GM12872 (cell line): ENCODE data around the gene CD48.

Experiments used
- TF ChIP-seq, protein P1 (sequence below): IDR thresholded peaks from 3 replicates; pipeline ENCODE4 v1.5.1; 2011; ENCODE audit warnings: low read depth, mild to moderate bottlenecking, low read length, moderate library complexity; ENCODE audit not compliant: insufficient read depth

Gene CD48, protein sequence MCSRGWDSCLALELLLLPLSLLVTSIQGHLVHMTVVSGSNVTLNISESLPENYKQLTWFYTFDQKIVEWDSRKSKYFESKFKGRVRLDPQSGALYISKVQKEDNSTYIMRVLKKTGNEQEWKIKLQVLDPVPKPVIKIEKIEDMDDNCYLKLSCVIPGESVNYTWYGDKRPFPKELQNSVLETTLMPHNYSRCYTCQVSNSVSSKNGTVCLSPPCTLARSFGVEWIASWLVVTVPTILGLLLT

DNA sequence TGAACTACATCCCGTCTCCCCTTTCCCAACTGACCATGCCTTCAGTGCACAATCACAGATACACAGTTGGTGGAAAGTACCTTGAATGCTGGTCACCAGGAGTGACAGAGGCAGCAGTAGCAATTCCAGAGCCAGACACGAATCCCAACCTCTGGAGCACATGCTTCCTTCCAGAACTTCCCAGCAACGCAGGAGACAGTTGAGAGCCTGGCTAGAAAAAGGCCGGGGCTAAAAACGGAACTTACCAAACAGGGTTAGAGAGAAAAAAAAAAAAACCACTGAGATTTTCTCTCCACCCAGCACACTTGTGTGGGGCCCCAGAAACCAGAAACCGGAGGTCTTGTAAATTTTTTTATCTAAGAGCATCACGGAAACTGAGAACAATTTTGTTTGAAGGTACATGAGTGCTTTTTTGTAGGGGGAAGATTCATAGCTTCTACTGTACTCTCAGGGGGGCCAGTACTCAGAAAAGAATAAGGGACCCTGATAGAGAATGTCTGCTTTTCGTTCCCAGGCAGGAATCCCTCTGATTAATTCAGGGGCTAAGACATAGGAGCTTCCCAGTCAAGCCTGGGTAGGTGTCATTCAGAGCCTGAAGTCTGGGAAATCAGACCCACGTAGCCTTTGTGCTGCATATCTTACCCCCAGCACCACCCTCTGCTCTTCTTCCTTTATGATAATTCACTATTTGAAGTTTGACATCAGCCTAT lies at the start of gene CD48:
CD48 (minus strand) TSS at position 221 of the 710 bp plus-strand sequence; CDS start at position 162, 59 bp downstream.
- TF ChIP-seq, protein P1, sequence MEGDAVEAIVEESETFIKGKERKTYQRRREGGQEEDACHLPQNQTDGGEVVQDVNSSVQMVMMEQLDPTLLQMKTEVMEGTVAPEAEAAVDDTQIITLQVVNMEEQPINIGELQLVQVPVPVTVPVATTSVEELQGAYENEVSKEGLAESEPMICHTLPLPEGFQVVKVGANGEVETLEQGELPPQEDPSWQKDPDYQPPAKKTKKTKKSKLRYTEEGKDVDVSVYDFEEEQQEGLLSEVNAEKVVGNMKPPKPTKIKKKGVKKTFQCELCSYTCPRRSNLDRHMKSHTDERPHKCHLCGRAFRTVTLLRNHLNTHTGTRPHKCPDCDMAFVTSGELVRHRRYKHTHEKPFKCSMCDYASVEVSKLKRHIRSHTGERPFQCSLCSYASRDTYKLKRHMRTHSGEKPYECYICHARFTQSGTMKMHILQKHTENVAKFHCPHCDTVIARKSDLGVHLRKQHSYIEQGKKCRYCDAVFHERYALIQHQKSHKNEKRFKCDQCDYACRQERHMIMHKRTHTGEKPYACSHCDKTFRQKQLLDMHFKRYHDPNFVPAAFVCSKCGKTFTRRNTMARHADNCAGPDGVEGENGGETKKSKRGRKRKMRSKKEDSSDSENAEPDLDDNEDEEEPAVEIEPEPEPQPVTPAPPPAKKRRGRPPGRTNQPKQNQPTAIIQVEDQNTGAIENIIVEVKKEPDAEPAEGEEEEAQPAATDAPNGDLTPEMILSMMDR = no peak

DNA sequence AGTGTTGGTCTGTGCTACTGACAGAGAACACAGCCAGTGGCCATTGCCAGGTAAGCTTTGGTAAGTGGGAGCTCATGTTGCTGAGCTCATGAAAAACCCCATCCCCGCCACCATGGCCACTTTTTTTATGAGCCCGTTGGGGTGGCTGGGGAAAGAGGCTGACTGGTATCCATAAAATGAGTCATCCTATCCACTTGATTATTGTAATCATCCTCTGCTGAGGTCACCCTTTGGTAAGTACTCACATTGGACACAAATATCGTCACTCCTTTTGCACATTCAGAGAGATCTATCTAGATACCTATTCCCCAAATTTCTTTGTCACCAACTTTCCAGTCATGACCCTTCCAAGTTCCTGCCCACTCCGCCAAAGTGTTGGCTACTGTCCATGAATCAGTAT lies 49.4 kb upstream of the CD48 start:
- TF ChIP-seq, protein P1 = no peak

DNA sequence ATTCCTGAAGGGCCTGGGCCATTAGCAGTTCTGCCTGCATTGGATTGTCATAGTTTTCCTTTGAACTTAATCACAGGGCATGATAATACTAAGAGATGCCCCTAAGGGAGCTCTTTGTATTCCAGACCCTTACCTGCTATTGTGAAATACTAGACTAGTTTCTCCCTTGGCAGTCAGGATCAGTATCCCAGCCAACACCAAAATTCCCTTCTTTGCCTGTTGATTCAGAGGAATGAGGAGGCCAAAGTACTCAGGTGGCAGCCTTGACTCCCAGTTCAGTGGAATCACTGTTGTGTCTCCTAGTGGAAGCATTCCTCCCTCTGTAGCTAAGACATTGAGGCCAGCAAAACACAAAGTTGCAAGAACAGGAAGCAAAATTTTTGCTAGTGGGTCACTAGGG lies 48.1 kb upstream of the CD48 start:
- TF ChIP-seq, protein P1 = no peak

DNA sequence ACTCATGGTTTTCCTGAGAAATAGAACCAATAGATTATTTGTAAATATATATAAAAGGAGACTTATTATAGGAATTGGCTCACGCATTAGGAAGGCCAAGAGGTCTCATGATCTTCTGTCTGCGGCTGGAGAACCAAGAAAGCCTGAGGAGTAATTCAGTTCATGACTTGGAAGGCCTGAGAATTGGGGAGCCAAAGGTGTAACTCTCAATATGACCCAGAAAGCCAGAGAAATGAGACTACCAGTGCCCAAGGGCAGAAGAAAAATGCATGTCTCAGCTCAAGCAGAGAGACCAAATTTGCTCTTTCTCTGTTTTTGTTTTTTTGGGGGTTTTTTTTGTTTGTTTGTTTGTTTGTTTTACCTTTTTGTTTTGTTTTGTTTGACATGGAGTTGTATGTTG lies 46.9 kb upstream of the CD48 start:
- TF ChIP-seq, protein P1 = no peak

DNA sequence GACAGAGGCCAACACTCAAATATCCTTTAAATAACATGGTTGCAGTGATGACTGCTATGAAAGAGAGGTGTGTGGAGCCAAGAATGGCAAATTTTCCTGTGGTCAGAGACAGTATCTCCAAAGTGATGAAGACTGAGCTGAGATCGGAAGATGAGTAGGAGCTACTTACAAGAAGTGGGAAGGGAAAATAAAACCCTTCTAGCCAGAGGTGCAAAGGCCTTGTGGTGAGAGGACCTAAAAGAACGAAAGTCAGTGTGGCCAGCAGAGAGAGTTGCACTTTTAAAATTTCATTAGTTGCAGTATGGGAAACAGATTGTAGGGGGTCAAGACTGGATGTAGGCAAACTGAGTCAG lies 45.2 kb upstream of the CD48 start:
- TF ChIP-seq, protein P1 = no peak

DNA sequence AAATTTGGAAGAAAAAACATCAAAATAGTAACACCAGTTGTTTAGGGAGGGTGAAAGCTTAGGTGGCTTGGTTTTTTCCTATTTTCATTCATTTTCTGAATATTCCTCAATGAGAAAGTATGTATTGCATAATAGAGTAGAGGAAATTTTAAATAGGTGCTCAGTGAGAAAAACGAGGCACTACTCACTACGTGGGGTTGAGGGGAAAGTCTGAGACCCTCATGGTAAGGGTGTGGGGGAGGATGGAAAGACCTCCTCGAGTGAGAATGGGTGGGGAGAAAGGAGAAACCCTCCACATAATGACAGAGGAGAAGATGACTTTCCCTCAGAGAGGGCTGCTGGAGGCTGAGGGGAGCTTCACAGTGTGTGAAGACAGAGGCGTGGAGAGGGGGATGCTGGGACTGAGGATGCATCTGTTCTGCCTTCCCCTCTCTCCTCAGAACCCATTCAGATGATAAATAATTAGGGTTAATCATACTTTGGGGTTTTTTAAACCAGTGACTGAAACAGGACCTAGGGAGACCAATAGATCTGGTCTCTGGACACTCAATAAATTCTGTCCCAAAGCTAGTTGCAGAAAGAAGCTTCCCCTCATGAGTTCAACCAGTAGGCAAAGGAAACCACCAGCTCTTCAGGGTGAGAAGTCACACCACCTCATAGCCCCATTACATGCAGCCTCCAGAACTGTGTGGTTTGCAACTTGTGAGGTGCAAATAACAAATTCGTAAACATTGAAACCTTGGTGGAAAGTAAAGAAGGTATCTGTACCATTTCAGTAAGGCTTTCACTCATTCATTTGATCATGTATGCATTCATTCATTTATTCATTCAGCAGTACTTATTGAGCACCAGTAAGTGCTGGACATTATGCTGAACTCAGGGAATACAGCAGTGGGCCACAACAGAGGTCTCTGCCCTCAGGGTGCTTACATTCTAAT lies 44.6 kb upstream of the CD48 start:
- TF ChIP-seq, protein P1 = no peak

DNA sequence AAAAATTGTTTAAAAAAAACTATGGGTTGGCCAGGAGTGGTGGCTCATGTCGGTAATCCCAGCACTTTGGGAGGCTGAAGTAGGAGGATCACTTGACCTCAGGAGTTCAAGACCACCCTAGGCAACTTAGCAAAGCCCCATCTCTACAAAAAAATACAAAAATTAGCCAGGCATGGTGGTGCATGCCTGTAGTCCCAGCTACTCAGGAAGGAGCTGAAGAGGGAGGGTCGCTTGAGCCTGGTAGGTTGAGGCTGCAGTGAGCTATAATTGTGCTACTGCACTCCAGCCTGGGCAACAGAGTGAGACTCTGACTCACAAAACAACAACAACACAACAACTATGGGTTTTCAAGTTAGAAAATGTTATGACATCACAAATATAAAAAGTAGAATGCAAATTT lies 43.8 kb upstream of the CD48 start:
- TF ChIP-seq, protein P1 = no peak
